22Rv1 (cell line): ENCODE measurements around the gene ZFHX3.

Source experiments
- CTCF ChIP-seq: fragments of 450-650 bp; IDR thresholded peaks from 2 replicates; pipeline ENCODE4 v1.5.1; 2017; ENCODE audit warnings: mild to moderate bottlenecking
- ZFX ChIP-seq: fragments of 450-650 bp; IDR thresholded peaks from 2 replicates; pipeline ENCODE4 v1.6.1; 2017; ENCODE audit warnings: antibody characterized with exemption, borderline replicate concordance

GRCh38 chr16:72926177-72927070 is 121.5 kb downstream of the ZFHX3 start:
- TF ChIP-seq CTCF (no peak), ZFX (no peak)
